Endothelial cell of umbilical vein (primary cell): ENCODE measurements around the gene OR6C65.

Experiments used
- EZH2 ChIP-seq: IDR thresholded peaks from 2 replicates; pipeline ENCODE4 v1.6.1; 2012; ENCODE audit warnings: borderline replicate concordance, low read depth, mild to moderate bottlenecking, moderate library complexity, low read length, inconsistent platforms; ENCODE audit not compliant: severe bottlenecking
- JUN ChIP-seq: IDR thresholded peaks from 2 replicates; pipeline ENCODE4 v1.6.1; 2011; ENCODE audit warnings: borderline replicate concordance, low read depth; ENCODE audit not compliant: insufficient read length, insufficient read depth

DNA sequence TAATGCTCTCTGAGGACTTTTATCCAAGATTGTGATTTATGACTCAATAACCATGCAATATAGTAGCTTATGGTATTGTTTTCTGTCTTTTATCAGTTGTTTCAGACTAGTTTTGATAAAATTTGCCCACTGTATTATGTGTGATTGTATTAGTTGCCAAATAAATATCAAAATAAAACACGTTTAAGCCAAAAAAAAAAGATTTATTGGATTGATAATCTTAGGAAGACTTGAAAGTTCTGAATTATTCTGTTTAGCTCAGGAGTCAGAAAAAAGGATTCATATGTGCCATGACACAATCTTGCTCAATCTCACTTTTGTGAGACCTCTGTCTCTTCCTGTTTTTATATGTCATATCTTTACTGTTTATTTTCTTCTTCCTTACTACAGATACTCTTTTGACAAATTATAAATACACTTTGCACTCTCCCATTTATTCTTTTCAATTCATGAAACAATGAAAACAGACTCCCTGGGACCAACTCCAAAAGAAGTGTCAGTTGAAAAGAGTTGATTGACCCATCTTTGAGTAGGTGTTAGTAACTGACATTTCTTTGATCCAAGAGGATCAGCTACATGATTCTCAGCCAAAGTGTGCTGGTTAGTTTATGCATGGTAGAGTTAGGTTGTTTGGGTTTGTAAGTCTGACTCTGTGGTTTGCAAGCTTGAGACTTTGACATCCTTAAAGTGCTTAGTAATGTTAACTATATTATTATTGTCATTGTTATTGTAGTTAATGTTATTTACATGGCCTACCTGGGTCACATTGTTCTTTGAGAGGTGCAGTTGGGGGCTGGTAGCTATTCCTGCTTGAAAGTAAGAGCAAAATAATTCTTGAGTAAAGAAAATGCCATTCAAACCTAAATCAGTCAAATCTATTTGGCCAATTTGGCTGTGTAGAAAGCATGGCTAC lies 28.3 kb downstream of the OR6C65 start:
- TF ChIP-seq JUN (no peak), EZH2 (no peak)
